ENCODE measurements around the gene LRFN2. TPM values are rescaled to one million over a fixed set of nuclear protein-coding genes. Genes with fewer than 3 reads are reported as not detected.
A peak's percentile ranks its signal among the peaks of the same experiment; 100 is the strongest.

The LRFN2 gene
- total and polyA plus RNA-seq, 4 donors = 0.01 to 0.06 TPM; not detected in 2

- Histone ChIP-seq H3K9me3 (ENCODE audit: control insufficient read depth in 4 of 4, insufficient read depth in 3 of 4, low read length in 3 of 4) (no peaks in the 10 kb centered on the region), H3K27ac (ENCODE audit: low read depth in 1 of 2, low read length in 1 of 2) (no peak overlapping the region), H3K9ac (ENCODE audit: insufficient read depth in 1 of 2, low read length in 2 of 2) (no peak overlapping the region), H3K27me3 (ENCODE audit: control insufficient read depth in 3 of 3, insufficient read depth in 3 of 3, low read length in 2 of 3) (no peaks in the 10 kb centered on the region), H3K36me3 (ENCODE audit: control insufficient read depth in 4 of 4, insufficient read depth in 4 of 4, low read length in 4 of 4) (no peaks in the 10 kb centered on the region), H3K4me1 (ENCODE audit: control insufficient read depth in 5 of 5, insufficient read depth in 5 of 5, low read length in 5 of 5) (peaks cover 0 to 5% (median 0%) of the 10 kb centered on the region in 5 donors), H3K4me3 (no peak overlapping the region)
- TF ChIP-seq CTCF (IDR thresholded peaks at IDR 0.05; ENCODE audit: control extremely low read depth, extremely low read depth) = no peak
- WGBS, 2 donors = 83 to 88% methylated on average over 12 of the region's 12 CpGs
- no peak for DNase-seq
- no peak for ATAC-seq (ENCODE audit: insufficient read depth, low FRiP score)
These were observed 81.9 kb downstream of the LRFN2 start for GRCh38 chr6:40505191-40505810.

DNA sequence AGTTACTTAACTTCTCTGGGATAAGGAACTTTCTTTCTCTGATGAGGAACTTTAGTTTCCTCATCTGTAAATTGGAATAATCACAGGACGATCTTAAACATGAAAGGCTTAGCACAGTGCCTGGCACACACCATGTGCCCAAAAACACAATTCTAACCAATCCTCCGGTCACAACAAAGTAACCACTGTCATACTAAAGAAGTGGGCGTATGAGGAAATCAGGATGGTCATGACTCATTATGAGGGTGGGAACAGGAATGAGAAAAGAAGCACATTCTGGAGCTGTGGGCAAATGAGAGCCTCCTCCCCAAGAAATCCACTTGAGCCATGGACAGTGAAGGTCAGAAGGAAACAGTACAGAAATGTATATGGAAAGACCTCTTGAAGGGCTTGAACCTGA lies 82.9 kb downstream of the LRFN2 start:
- H3K4me1 ChIP-seq (ENCODE audit: control insufficient read depth in 5 of 5, insufficient read depth in 5 of 5, low read length in 5 of 5) = peaks cover 0 to 6% (median 2%) of the 10 kb centered on the region in 5 donors
- no peaks in the 10 kb centered on the region for H3K27me3 ChIP-seq (ENCODE audit: control insufficient read depth in 3 of 3, insufficient read depth in 3 of 3, low read length in 2 of 3)
- TF ChIP-seq CTCF (IDR thresholded peaks at IDR 0.05; ENCODE audit: control extremely low read depth, extremely low read depth) = no peak
- no peak overlapping the region for H3K4me3 ChIP-seq
- no peak for DNase-seq
- no peak overlapping the region for H3K9ac ChIP-seq (ENCODE audit: insufficient read depth in 1 of 2, low read length in 2 of 2)
- no peaks in the 10 kb centered on the region for H3K9me3 ChIP-seq (ENCODE audit: control insufficient read depth in 4 of 4, insufficient read depth in 3 of 4, low read length in 3 of 4)
- no peak for ATAC-seq (ENCODE audit: insufficient read depth, low FRiP score)
- WGBS, 2 donors = 78 to 81% methylated on average over 3 of the region's 3 CpGs
- no peaks in the 10 kb centered on the region for H3K36me3 ChIP-seq (ENCODE audit: control insufficient read depth in 4 of 4, insufficient read depth in 4 of 4, low read length in 4 of 4)
- no peak overlapping the region for H3K27ac ChIP-seq (ENCODE audit: low read depth in 1 of 2, low read length in 1 of 2)

DNA sequence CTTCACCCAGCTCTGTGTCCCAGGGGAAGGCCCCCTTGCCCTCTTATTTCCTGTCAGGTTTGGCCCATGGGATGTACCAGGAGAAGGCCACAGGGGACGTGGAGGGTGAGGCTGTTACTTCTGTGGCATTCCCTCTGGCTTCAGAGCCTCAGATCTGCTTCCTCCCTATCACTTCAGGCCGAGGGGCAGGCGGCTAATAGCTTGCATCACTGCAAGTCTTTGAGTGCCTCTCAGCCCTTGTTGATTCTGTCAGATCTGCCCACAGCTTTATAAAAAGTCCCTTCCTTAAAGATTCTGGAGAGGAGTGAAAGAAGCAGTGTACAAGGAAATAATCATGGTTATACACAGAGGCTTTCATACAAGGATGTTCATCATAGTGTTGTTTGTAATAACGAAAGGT lies 86.9 kb downstream of the LRFN2 start:
- H3K9ac ChIP-seq (ENCODE audit: insufficient read depth in 1 of 2, low read length in 2 of 2) = no peak overlapping the region
- H3K4me3 ChIP-seq = no peak overlapping the region
- H3K27ac ChIP-seq (ENCODE audit: low read depth in 1 of 2, low read length in 1 of 2) = no peak overlapping the region
- 54 to 60% methylated on average over 4 of the region's 4 CpGs for WGBS, 2 donors
- DNase-seq (peak; percentile 28 to 66 (median 30)), ATAC-seq (ENCODE audit: insufficient read depth, low FRiP score) (no peak)
- H3K4me1 ChIP-seq (ENCODE audit: control insufficient read depth in 5 of 5, insufficient read depth in 5 of 5, low read length in 5 of 5) = peaks cover 0 to 14% (median 2%) of the 10 kb centered on the region in 5 donors
- no peaks in the 10 kb centered on the region for H3K9me3 ChIP-seq (ENCODE audit: control insufficient read depth in 4 of 4, insufficient read depth in 3 of 4, low read length in 3 of 4)
- H3K27me3 ChIP-seq (ENCODE audit: control insufficient read depth in 3 of 3, insufficient read depth in 3 of 3, low read length in 2 of 3) = no peaks in the 10 kb centered on the region
- TF ChIP-seq CTCF (IDR thresholded peaks at IDR 0.05; ENCODE audit: control extremely low read depth, extremely low read depth) = no peak
- H3K36me3 ChIP-seq (ENCODE audit: control insufficient read depth in 4 of 4, insufficient read depth in 4 of 4, low read length in 4 of 4) = no peaks in the 10 kb centered on the region

GRCh38 chr6:40499215-40499614 lies 87.9 kb downstream of the LRFN2 start:
- Histone ChIP-seq H3K4me3 (no peak overlapping the region), H3K36me3 (ENCODE audit: control insufficient read depth in 4 of 4, insufficient read depth in 4 of 4, low read length in 4 of 4) (no peaks in the 10 kb centered on the region), H3K27ac (ENCODE audit: low read depth in 1 of 2, low read length in 1 of 2) (no peak overlapping the region), H3K27me3 (ENCODE audit: control insufficient read depth in 3 of 3, insufficient read depth in 3 of 3, low read length in 2 of 3) (no peaks in the 10 kb centered on the region), H3K9ac (ENCODE audit: insufficient read depth in 1 of 2, low read length in 2 of 2) (no peak overlapping the region), H3K9me3 (ENCODE audit: control insufficient read depth in 4 of 4, insufficient read depth in 3 of 4, low read length in 3 of 4) (no peaks in the 10 kb centered on the region), H3K4me1 (ENCODE audit: control insufficient read depth in 5 of 5, insufficient read depth in 5 of 5, low read length in 5 of 5) (peaks cover 0 to 14% (median 2%) of the 10 kb centered on the region in 5 donors)
- no peak for ATAC-seq (ENCODE audit: insufficient read depth, low FRiP score)
- peak; percentile 23 to 82 (median 60) for DNase-seq
- no peak for TF ChIP-seq CTCF (IDR thresholded peaks at IDR 0.05; ENCODE audit: control extremely low read depth, extremely low read depth)
- 68 to 70% methylated on average over 8 of the region's 8 CpGs for WGBS, 2 donors

Data from lung (tissue), 12 donors.